ENCODE results near the gene SH3BP4.

Gene SH3BP4

GRCh38 chr2:235092433-235093223 is 140.8 kb downstream of the SH3BP4 start:
- no peak for DNase-seq (ENCODE audit: low spot score)

DNA sequence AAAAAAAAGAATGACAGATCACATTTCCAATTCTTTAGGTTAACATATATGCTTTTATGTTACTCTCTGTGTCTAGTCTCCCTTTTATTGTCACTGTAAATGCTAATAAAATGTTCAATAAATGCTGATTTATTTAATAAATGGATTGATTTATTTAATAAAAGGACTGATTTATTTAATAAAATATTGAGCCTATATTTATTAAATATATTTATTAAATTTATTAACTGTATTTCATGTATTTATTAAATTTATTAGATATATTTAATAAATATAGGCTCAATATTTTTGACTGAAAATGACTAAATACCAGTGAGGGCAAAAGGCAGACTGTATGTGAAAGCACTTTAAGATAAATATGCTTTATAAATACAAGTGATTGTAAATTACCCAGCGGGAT is 142.6 kb downstream of the SH3BP4 start:
- DNase-seq (ENCODE audit: low spot score), result no peak

DNA sequence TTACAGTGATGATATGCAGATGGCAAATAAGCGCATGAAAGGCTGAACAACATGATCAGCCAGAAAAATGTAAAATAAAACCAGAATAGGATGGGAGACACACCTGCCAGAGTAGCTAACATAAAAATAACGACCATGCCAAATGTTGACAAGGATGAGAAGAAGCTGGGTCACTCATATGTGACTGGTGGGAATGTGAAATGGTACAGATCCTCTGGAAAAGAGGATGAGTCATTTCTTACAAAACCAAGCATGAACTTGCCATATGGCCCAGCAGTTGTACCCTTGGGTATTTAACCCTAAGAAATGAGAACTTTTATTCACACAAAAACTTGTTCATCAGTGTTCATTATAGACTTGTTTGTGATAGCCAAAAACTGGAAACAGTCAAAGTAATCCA is 143.8 kb downstream of the SH3BP4 start:
- DNase-seq (ENCODE audit: low spot score), result no peak

DNA sequence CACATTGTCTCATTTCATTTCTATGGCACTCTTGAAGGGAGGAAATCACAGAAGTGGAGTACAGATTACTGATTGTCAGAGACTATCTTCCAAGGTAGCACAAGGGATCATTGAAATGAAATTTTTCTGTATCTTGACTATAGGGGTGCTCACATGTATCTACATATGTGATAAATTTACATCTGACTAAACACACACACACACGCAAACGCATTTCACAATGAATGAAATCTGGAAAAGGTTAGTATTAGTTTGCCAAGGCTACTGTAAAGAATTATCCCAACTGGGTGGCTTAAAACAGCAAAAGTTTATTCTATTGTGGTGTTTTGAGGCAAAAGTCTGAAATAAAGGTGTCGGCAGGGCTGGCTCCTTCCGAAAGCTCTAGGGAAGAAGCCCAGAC is 144.6 kb downstream of the SH3BP4 start:
- no peak for DNase-seq (ENCODE audit: low spot score)

- DNase-seq (ENCODE audit: low spot score), result no peak
Observed at GRCh38 chr2:235097196-235097595, 145.4 kb downstream of the SH3BP4 start.

DNA sequence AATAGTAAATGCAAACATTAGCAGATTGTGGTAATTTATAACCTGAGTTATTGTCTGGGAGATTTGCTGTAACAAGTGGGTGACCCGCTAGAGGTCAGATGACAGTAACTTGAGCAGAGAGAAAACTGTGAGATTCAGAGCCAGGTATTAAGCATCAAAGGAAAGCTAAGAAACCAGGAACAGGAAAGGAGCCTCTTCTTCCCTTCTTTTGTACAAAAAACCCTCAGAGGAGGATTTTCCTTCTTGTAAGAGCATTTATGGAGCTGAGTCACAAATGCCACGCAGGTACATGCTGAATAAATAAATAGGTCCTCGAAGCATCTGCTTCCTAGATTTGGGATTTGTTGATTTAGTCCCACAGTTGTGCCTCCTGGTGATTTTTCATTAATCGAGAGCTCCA is 146.5 kb downstream of the SH3BP4 start:
- no peak for DNase-seq (ENCODE audit: low spot score)

GRCh38 chr2:235098736-235099494 is 147.1 kb downstream of the SH3BP4 start:
- DNase-seq (ENCODE audit: low spot score), result no peak

DNA sequence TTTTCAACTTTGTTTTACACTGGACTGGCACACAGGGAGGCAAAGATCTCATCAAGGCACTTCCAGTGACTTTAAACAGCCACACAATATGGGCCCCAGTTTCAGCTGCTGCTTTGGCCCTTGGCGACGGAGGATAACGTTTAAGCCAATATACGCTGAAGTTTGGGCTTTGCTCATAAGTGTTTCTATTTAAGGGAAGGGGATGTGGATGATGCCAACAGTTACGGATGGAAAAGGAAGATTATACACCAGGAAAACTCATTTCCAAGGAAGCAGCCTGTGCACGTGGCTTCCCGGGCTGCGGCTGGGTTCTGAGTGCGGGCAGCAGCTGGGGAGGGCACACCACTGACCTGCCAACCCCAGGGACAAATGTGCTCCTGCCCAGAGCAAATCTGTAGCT is 151.1 kb downstream of the SH3BP4 start:
- DNase-seq (ENCODE audit: low spot score), result no peak

Measured in CD4-positive, alpha-beta T cell treated with Interleukin-15 for 4 hours (primary cell).